SK-N-MC (cell line): ENCODE results near the gene CEP192.

Experiments
- DNase-seq: peaks from one replicate; pipeline ENCODE4 v3.0.0-alpha.2; 2011; ENCODE audit warnings: low read depth, low spot score
- H3K27ac ChIP-seq: fragments of 200-600 bp; sonication (generic); 2 replicates; pipeline ENCODE4 v1.5.1; 2016; ENCODE audit warnings: mixed run types
- H3K36me3 ChIP-seq: fragments of 200-600 bp; sonication (generic); 2 replicates; pipeline ENCODE4 v1.6.1; 2017; ENCODE audit warnings: antibody characterized with exemption, low read length, mixed read lengths; ENCODE audit not compliant: insufficient read depth
- H3K4me3 ChIP-seq: fragments of 200-600 bp; sonication (generic); 2 replicates; pipeline ENCODE4 v1.5.1; 2016
- H3K9ac ChIP-seq: fragments of 200-600 bp; sonication (generic); 2 replicates; pipeline ENCODE4 v1.8.0; 2017; ENCODE audit warnings: mixed run types, mixed read lengths; ENCODE audit not compliant: insufficient read length
- H3K9me3 ChIP-seq: fragments of 200-600 bp; sonication (generic); 2 replicates; pipeline ENCODE4 v1.6.1; 2017; ENCODE audit warnings: low read depth, mild to moderate bottlenecking, antibody characterized with exemption, low read length, moderate library complexity, mixed read lengths
- EZH2 ChIP-seq: fragments of 200-600 bp; sonication (generic); IDR thresholded peaks from one replicate; pipeline ENCODE4 v1.6.1; 2017; ENCODE audit warnings: antibody characterized with exemption
- FOXP2 ChIP-seq: optimal IDR thresholded peaks from 2 replicates; pipeline ENCODE3; 2011; ENCODE audit warnings: mild to moderate bottlenecking, moderate library complexity; ENCODE audit not compliant: insufficient read depth; ENCODE audit errors: extremely low read length, control extremely low read depth
- POLR2AphosphoS5 ChIP-seq: IDR thresholded peaks from 2 replicates; pipeline ENCODE4 v1.6.1; 2012; ENCODE audit warnings: mild to moderate bottlenecking, low read depth, low read length, borderline replicate concordance

CEP192 gene

GRCh38 chr18:13136056-13136903, 145.1 kb downstream of the CEP192 start:
- DNase-seq = no peak
- TF ChIP-seq FOXP2 = no peak
- no peak for TF ChIP-seq EZH2
- no peak for TF ChIP-seq POLR2AphosphoS5
- Histone ChIP-seq H3K9ac (no peak overlapping the region), H3K27ac (no peak overlapping the region), H3K36me3 (no peaks in the 10 kb centered on the region), H3K4me3 (no peak overlapping the region), H3K9me3 (no peaks in the 10 kb centered on the region)

GRCh38 chr18:13136904-13137669, 145.9 kb downstream of the CEP192 start:
- H3K9me3 ChIP-seq = no peaks in the 10 kb centered on the region
- H3K4me3 ChIP-seq = no peak overlapping the region
- TF ChIP-seq POLR2AphosphoS5 = no peak
- TF ChIP-seq FOXP2 = no peak
- TF ChIP-seq EZH2 = no peak
- no peaks in the 10 kb centered on the region for H3K36me3 ChIP-seq
- H3K27ac ChIP-seq = no peak overlapping the region
- no peak for DNase-seq
- no peak overlapping the region for H3K9ac ChIP-seq

- Histone ChIP-seq H3K27ac (no peak overlapping the region), H3K36me3 (no peaks in the 10 kb centered on the region), H3K9me3 (no peaks in the 10 kb centered on the region), H3K4me3 (no peak overlapping the region), H3K9ac (no peak overlapping the region)
- DNase-seq = no peak
- TF ChIP-seq FOXP2 = no peak
- TF ChIP-seq EZH2 = no peak
- TF ChIP-seq POLR2AphosphoS5 = no peak
Observed at GRCh38 chr18:13137670-13138419, 146.7 kb downstream of the CEP192 start.

- Histone ChIP-seq H3K9ac (no peak overlapping the region), H3K36me3 (no peaks in the 10 kb centered on the region), H3K4me3 (no peak overlapping the region), H3K9me3 (no peaks in the 10 kb centered on the region), H3K27ac (no peak overlapping the region)
- no peak for DNase-seq
- TF ChIP-seq EZH2 = no peak
- TF ChIP-seq POLR2AphosphoS5 = no peak
- no peak for TF ChIP-seq FOXP2
Observed at GRCh38 chr18:13138420-13139139, 147.4 kb downstream of the CEP192 start.

GRCh38 chr18:13139885-13140450, 148.8 kb downstream of the CEP192 start:
- Histone ChIP-seq H3K36me3 (no peaks in the 10 kb centered on the region), H3K4me3 (no peak overlapping the region), H3K9me3 (no peaks in the 10 kb centered on the region), H3K9ac (no peak overlapping the region), H3K27ac (no peak overlapping the region)
- no peak for DNase-seq
- TF ChIP-seq EZH2 (no peak), POLR2AphosphoS5 (no peak), FOXP2 (no peak)

- H3K27ac ChIP-seq = no peak overlapping the region
- H3K9me3 ChIP-seq = no peaks in the 10 kb centered on the region
- TF ChIP-seq POLR2AphosphoS5 (no peak), EZH2 (no peak), FOXP2 (no peak)
- no peaks in the 10 kb centered on the region for H3K36me3 ChIP-seq
- no peak for DNase-seq
- H3K9ac ChIP-seq = no peak overlapping the region
- H3K4me3 ChIP-seq = no peak overlapping the region
Observed at GRCh38 chr18:13141209-13141608, 150.0 kb downstream of the CEP192 start.

GRCh38 chr18:13145636-13146190, 154.6 kb downstream of the CEP192 start:
- no peaks in the 10 kb centered on the region for H3K36me3 ChIP-seq
- H3K9me3 ChIP-seq = no peaks in the 10 kb centered on the region
- TF ChIP-seq POLR2AphosphoS5 (no peak), EZH2 (no peak), FOXP2 (no peak)
- H3K4me3 ChIP-seq = no peak overlapping the region
- H3K9ac ChIP-seq = no peak overlapping the region
- no peak overlapping the region for H3K27ac ChIP-seq
- DNase-seq = no peak
